HCT116 (cell line): ENCODE results near the gene IDUA. TPM values are rescaled to one million over a fixed set of nuclear protein-coding genes. Genes with fewer than 3 reads are reported as not detected.

Experiments used
- ATAC-seq: fragments of 200-7000 bp; cut with Tn5 transposase; 2 replicates; pipeline ENCODE4 v1.9.1; 2020; ENCODE audit warnings: mild to moderate bottlenecking, moderate library complexity
- BruUV-seq: library from RNA; stranded (reverse); fragments of 400-500 nt; replicated peaks from 2 replicates; lab custom pipeline; 2021; lab: Mats Ljungman, UMichigan
- CTCF ChIA-PET: fragments of 300-600 bp; sonication (Branson Sonifier 250); formaldehyde crosslinking; loops from one replicate; lab custom pipeline; 2021; ENCODE audit warnings: antibody characterized with exemption; lab: Charles Lee
- POLR2A ChIA-PET: fragments of 300-600, 350-600 bp; sonication (Branson Sonifier 250); formaldehyde crosslinking; loops from one replicate; lab custom pipeline; 2021; ENCODE audit warnings: antibody characterized with exemption; lab: Charles Lee
- RAD21 ChIA-PET, 2 experiments: fragments of 300-600 bp; sonication (Branson Sonifier 250); formaldehyde crosslinking; loops; one replicate each; lab custom pipeline; 2023; ENCODE audit warnings: low total read pairs in 2 of 2; ENCODE audit not compliant: uncharacterized antibody in 2 of 2, unreplicated experiment in 2 of 2, low non-redundant PET in 1 of 2; lab: Charles Lee
- DNase-seq: peaks from one replicate; pipeline ENCODE4 v3.0.0-alpha.2; 2010; ENCODE audit warnings: low read depth, low spot score
- H2AFZ ChIP-seq: fragments of 200-600 bp; shearing (Covaris generic), sonication (generic); 2 replicates; pipeline ENCODE4 v1.6.1; 2017; ENCODE audit warnings: low read depth, mixed run types, mixed read lengths, antibody characterized with exemption, low read length; ENCODE audit not compliant: poor library complexity, severe bottlenecking
- H3K27ac ChIP-seq: 2 replicates; pipeline ENCODE4 v1.5.1; 2012; ENCODE audit warnings: low read depth, low read length
- H3K27me3 ChIP-seq: fragments of 200-600 bp; sonication (generic); 2 replicates; pipeline ENCODE4 v1.6.1; 2016; ENCODE audit warnings: mixed run types, low read length, mixed read lengths; ENCODE audit not compliant: insufficient read depth
- H3K36me3 ChIP-seq, 2 experiments: fragments of 200-500 bp in 1 of 2; fragments of 200-600 bp in 1 of 2; sonication (Bioruptor generic) in 1 of 2; sonication (generic) in 1 of 2; 2 replicates each; pipeline versions ENCODE4 v1.5.1 to v1.6.1; 2014 to 2016; ENCODE audit warnings: low read length in 2 of 2, inconsistent platforms in 1 of 2, mixed read lengths in 1 of 2, mixed run types in 1 of 2; ENCODE audit not compliant: insufficient read depth in 2 of 2, control insufficient read depth in 1 of 2
- H3K4me1 ChIP-seq, 2 experiments: fragments of 200-600 bp in 1 of 2; sonication (generic) in 1 of 2; 2 replicates each; pipeline versions ENCODE4 v1.5.1 to v1.6.1; 2012 to 2017; ENCODE audit warnings: low read length in 2 of 2, inconsistent platforms in 1 of 2, mild to moderate bottlenecking in 1 of 2, mixed read lengths in 1 of 2, mixed run types in 1 of 2, moderate library complexity in 1 of 2; ENCODE audit not compliant: insufficient read depth in 2 of 2, control insufficient read depth in 1 of 2
- H3K4me2 ChIP-seq: fragments of 200-600 bp; sonication (generic); 2 replicates; pipeline ENCODE4 v1.6.1; 2017; ENCODE audit warnings: mixed run types, low read length, mixed read lengths
- H3K4me3 ChIP-seq, 2 experiments: fragments of 200-600 bp in 1 of 2; sonication (generic) in 1 of 2; replicated peaks in 1 of 2; 2 replicates each; pipeline ENCODE4 v1.5.1; 2011 to 2016; ENCODE audit warnings: low read length in 2 of 2, control low read depth in 1 of 2, low read depth in 1 of 2, mild to moderate bottlenecking in 1 of 2, mixed read lengths in 1 of 2, mixed run types in 1 of 2
- H3K79me2 ChIP-seq: fragments of 200-600 bp; sonication (generic); 2 replicates; pipeline ENCODE4 v1.6.1; 2017; ENCODE audit warnings: mild to moderate bottlenecking, mixed run types, low read length, moderate library complexity, mixed read lengths; ENCODE audit not compliant: insufficient read depth
- H3K9ac ChIP-seq: fragments of 200-600 bp; sonication (generic); 2 replicates; pipeline ENCODE4 v1.6.1; 2016; ENCODE audit warnings: low read length, mixed read lengths
- H3K9me2 ChIP-seq: fragments of 200-600 bp; sonication (generic), shearing (Covaris generic); 2 replicates; pipeline ENCODE4 v1.6.1; 2017; ENCODE audit warnings: mixed run types, mild to moderate bottlenecking, moderate library complexity; ENCODE audit not compliant: insufficient read depth
- H3K9me3 ChIP-seq, 2 experiments: fragments of 200-500 bp in 1 of 2; fragments of 200-600 bp in 1 of 2; sonication (Bioruptor generic) in 1 of 2; sonication (generic) in 1 of 2; 2 replicates each; pipeline ENCODE4 v1.6.1; 2014 to 2017; ENCODE audit warnings: low read length in 2 of 2, mixed read lengths in 2 of 2, inconsistent platforms in 1 of 2, low read depth in 1 of 2, mild to moderate bottlenecking in 1 of 2, mixed run types in 1 of 2, moderate library complexity in 1 of 2; ENCODE audit not compliant: control insufficient read depth in 1 of 2, insufficient read depth in 1 of 2
- H4K20me1 ChIP-seq: fragments of 200-600 bp; sonication (generic), shearing (Covaris generic); 2 replicates; pipeline ENCODE4 v1.6.1; 2017; ENCODE audit warnings: mixed run types, mild to moderate bottlenecking, moderate library complexity; ENCODE audit not compliant: insufficient read depth
- ATF3 ChIP-seq: IDR thresholded peaks from 2 replicates; pipeline ENCODE4 v1.6.1; 2012
- CBX3 ChIP-seq: IDR thresholded peaks from 2 replicates; pipeline ENCODE4 v1.6.1; 2012; ENCODE audit warnings: low read depth
- CEBPB ChIP-seq: IDR thresholded peaks from 2 replicates; pipeline ENCODE4 v1.6.1; 2012; ENCODE audit warnings: low read depth
- CTCF ChIP-seq, 3 experiments: fragments of 200-600 bp in 1 of 3; sonication (generic) in 1 of 3; IDR thresholded peaks in 2 of 3; conservative IDR thresholded peaks in 1 of 3; 2 replicates each; pipeline ENCODE4 v1.5.1; 2012 to 2017; ENCODE audit warnings: low read depth in 2 of 3, low read length in 2 of 3, antibody characterized with exemption in 1 of 3, borderline replicate concordance in 1 of 3, control low read depth in 1 of 3, mild to moderate bottlenecking in 1 of 3, mixed read lengths in 1 of 3, mixed run types in 1 of 3, moderate library complexity in 1 of 3; ENCODE audit not compliant: insufficient read depth in 1 of 3
- EZH2 ChIP-seq: fragments of 200-600 bp; sonication (generic); IDR thresholded peaks from 2 replicates; pipeline ENCODE4 v1.6.1; 2017; ENCODE audit warnings: antibody characterized with exemption, mixed run types
- EZH2phosphoT487 ChIP-seq: fragments of 200-600 bp; IDR thresholded peaks from 2 replicates; pipeline ENCODE4 v1.6.1; 2018; ENCODE audit warnings: antibody characterized with exemption, borderline replicate concordance
- FOSL1 ChIP-seq: IDR thresholded peaks from 2 replicates; pipeline ENCODE4 v1.6.1; 2012; ENCODE audit warnings: low read depth
- REST ChIP-seq: IDR thresholded peaks from 2 replicates; pipeline ENCODE4 v1.6.1; 2012; ENCODE audit warnings: low read depth
- SIN3A ChIP-seq: IDR thresholded peaks from 2 replicates; pipeline ENCODE4 v1.6.1; 2012; ENCODE audit warnings: low read depth
- intact Hi-C: fragments of 100-400 bp; cut with micrococcal nuclease; formaldehyde crosslinking; loops from 2 replicates; pipeline ENCODE4 v1.10.0; 2022
- total RNA-seq: library from RNA; stranded (reverse); gene quantifications from one replicate; pipeline ENCODE4 v1.2.1, GENCODE V29; 2021; ENCODE audit not compliant: unreplicated experiment

The IDUA gene
- total RNA-seq, 1 experiment from 2014 or later: 28.2 TPM

GRCh38 chr4:982291-982690 lies 4.6 kb upstream of the IDUA start:
- DNase-seq: no peak
- Histone ChIP-seq H3K79me2 (no peaks in the 10 kb centered on the region), H4K20me1 (no peaks in the 10 kb centered on the region), H3K4me3 (no peak overlapping the region), H3K9me2 (no peaks in the 10 kb centered on the region), H3K27ac (no peak overlapping the region), H3K4me2 (no peak overlapping the region), H2AFZ (no peak overlapping the region), H3K27me3 (no peaks in the 10 kb centered on the region), H3K4me1 (peaks cover 10 to 30% of the 10 kb centered on the region in 2 experiments), H3K9me3 (no peaks in the 10 kb centered on the region), H3K9ac (no peak overlapping the region), H3K36me3 (no peaks in the 10 kb centered on the region)
- POLR2A ChIA-PET: no interaction called here
- TF ChIP-seq EZH2 (no peak), ATF3 (no peak), FOSL1 (no peak), SIN3A (no peak), REST (no peak), EZH2phosphoT487 (no peak), CEBPB (no peak), CTCF (IDR thresholded peaks at IDR 0.05 in 2 of 3, conservative IDR thresholded peaks at IDR 0.05 in 1 of 3; ENCODE audit: borderline replicate concordance in 1 of 3, insufficient read depth in 1 of 3, low read depth in 2 of 3, low read length in 2 of 3) (no peak), CBX3 (no peak)
- ATAC-seq: no peak
- CTCF ChIA-PET: no interaction called here
- no TSS peak for BruUV-seq
- intact Hi-C loops: loop anchor here (10.0 kb wide), 2 partner anchors 217 to 377 kb away; no protein-coding TSS in a partner anchor
- RAD21 ChIA-PET: no interaction called here
